Fibroblast of lung (primary cell): ENCODE data around the gene DPT. TPM values are rescaled to one million over a fixed set of nuclear protein-coding genes. Genes with fewer than 3 reads are reported as not detected.

Source experiments
- DNase-seq, 2 donors: peaks; one replicate each; pipeline versions ENCODE4 v3.0.0 to v3.0.0-alpha.2; 2010; ENCODE audit warnings: low read depth in 2 of 2
- H2AFZ ChIP-seq: 2 replicates; pipeline ENCODE4 v1.5.1; 2012; ENCODE audit warnings: low read length, control low read depth, inconsistent platforms
- H3K27ac ChIP-seq: 2 replicates; pipeline ENCODE4 v1.5.1; 2011; ENCODE audit warnings: low read length, control low read depth; ENCODE audit not compliant: insufficient read depth
- H3K27me3 ChIP-seq: 2 replicates; pipeline ENCODE4 v1.5.1; 2011; ENCODE audit warnings: mild to moderate bottlenecking, low read length; ENCODE audit not compliant: control insufficient read depth, insufficient read depth
- H3K36me3 ChIP-seq: 2 replicates; pipeline ENCODE4 v1.5.1; 2011; ENCODE audit warnings: low read length; ENCODE audit not compliant: control insufficient read depth, insufficient read depth
- H3K4me1 ChIP-seq: 2 replicates; pipeline ENCODE4 v1.5.1; 2011; ENCODE audit warnings: low read length; ENCODE audit not compliant: control insufficient read depth, insufficient read depth; ENCODE audit errors: extremely low read depth
- H3K4me2 ChIP-seq: 2 replicates; pipeline ENCODE4 v1.5.1; 2011; ENCODE audit warnings: low read length, control low read depth; ENCODE audit not compliant: insufficient read depth; ENCODE audit errors: extremely low read depth
- H3K4me3 ChIP-seq, 4 experiments: fragments of 200-600 bp in 1 of 4; sonication (generic) in 1 of 4; replicated peaks in 1 of 4; 2 replicates each; pipeline ENCODE4 v1.5.1; 2011 to 2016; ENCODE audit warnings: low read length in 4 of 4, low read depth in 3 of 4, mild to moderate bottlenecking in 3 of 4, control low read depth in 2 of 4, inconsistent platforms in 1 of 4, mixed read lengths in 1 of 4; ENCODE audit not compliant: insufficient read depth in 1 of 4; ENCODE audit errors: control extremely low read depth in 1 of 4
- H3K79me2 ChIP-seq: 2 replicates; pipeline ENCODE4 v1.5.1; 2012; ENCODE audit warnings: mild to moderate bottlenecking, low read length, inconsistent platforms; ENCODE audit not compliant: control insufficient read depth, insufficient read depth
- H3K9ac ChIP-seq: 2 replicates; pipeline ENCODE4 v1.5.1; 2011; ENCODE audit warnings: mild to moderate bottlenecking, low read length, control low read depth; ENCODE audit not compliant: insufficient read depth
- H3K9me3 ChIP-seq: 2 replicates; pipeline ENCODE4 v1.5.1; 2012; ENCODE audit warnings: low read depth, low read length; ENCODE audit not compliant: control insufficient read depth, insufficient read depth
- H4K20me1 ChIP-seq: 2 replicates; pipeline ENCODE4 v1.5.1; 2011; ENCODE audit warnings: low read length; ENCODE audit not compliant: control insufficient read depth, insufficient read depth; ENCODE audit errors: extremely low read depth
- EZH2 ChIP-seq: IDR thresholded peaks from 2 replicates; pipeline ENCODE4 v1.5.1; 2012; ENCODE audit warnings: low read length, control low read depth, mild to moderate bottlenecking; ENCODE audit errors: missing control alignments
- polyA plus RNA-seq, 2 donors: library from polyadenylated mRNA; depleted of rRNA in 1 of 2; stranded (reverse) in 1 of 2; unstranded in 1 of 2; fragments of >200 nt; gene quantifications; 2 replicates each; pipeline ENCODE4 v1.2.1, GENCODE V29; 2011 to 2012; ENCODE audit warnings: missing spikeins in 1 of 2
- total RNA-seq: library from RNA; depleted of rRNA; stranded (reverse); fragments of >200 nt; gene quantifications from 2 replicates; pipeline ENCODE4 v1.2.1, GENCODE V29; 2014
- TF ChIP-seq, protein P1 (sequence below), 2 donors: IDR thresholded peaks in 1 of 2; conservative IDR thresholded peaks in 1 of 2; 1 replicate in 1 of 2; 2 replicates in 1 of 2; pipeline ENCODE4 v1.5.1; 2011 to 2012; ENCODE audit warnings: low read length in 2 of 2, control low read depth in 1 of 2, inconsistent platforms in 1 of 2, low read depth in 1 of 2, mild to moderate bottlenecking in 1 of 2

The DPT gene
- total and polyA plus RNA-seq, 2 donors (not counting 1 experiment from before 2014, with no cell fraction given), result 2.4 to 4.1 TPM

- peak in 1 of 2 donors; percentile 89 for DNase-seq
- TF ChIP-seq EZH2, result no peak
- TF ChIP-seq, protein P1, sequence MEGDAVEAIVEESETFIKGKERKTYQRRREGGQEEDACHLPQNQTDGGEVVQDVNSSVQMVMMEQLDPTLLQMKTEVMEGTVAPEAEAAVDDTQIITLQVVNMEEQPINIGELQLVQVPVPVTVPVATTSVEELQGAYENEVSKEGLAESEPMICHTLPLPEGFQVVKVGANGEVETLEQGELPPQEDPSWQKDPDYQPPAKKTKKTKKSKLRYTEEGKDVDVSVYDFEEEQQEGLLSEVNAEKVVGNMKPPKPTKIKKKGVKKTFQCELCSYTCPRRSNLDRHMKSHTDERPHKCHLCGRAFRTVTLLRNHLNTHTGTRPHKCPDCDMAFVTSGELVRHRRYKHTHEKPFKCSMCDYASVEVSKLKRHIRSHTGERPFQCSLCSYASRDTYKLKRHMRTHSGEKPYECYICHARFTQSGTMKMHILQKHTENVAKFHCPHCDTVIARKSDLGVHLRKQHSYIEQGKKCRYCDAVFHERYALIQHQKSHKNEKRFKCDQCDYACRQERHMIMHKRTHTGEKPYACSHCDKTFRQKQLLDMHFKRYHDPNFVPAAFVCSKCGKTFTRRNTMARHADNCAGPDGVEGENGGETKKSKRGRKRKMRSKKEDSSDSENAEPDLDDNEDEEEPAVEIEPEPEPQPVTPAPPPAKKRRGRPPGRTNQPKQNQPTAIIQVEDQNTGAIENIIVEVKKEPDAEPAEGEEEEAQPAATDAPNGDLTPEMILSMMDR (conservative IDR thresholded peaks at IDR 0.05 in 1 of 2, IDR thresholded peaks at IDR 0.05 in 1 of 2; ENCODE audit: low read depth in 1 of 2, low read length in 2 of 2), result no peak
- no peaks in the 10 kb centered on the region for H4K20me1 ChIP-seq
- H3K27ac ChIP-seq, result no peak overlapping the region
- H3K4me2 ChIP-seq, result no peak overlapping the region
- H3K27me3 ChIP-seq, result no peaks in the 10 kb centered on the region
- H3K4me1 ChIP-seq, result no peaks in the 10 kb centered on the region
- H3K9ac ChIP-seq, result no peak overlapping the region
- H3K79me2 ChIP-seq, result no peaks in the 10 kb centered on the region
- no peak overlapping the region for H2AFZ ChIP-seq
- no peaks in the 10 kb centered on the region for H3K9me3 ChIP-seq
- H3K4me3 ChIP-seq, result no peak overlapping the region
- no peaks in the 10 kb centered on the region for H3K36me3 ChIP-seq
Measured at GRCh38 chr1:168653567-168653966, 75.4 kb downstream of the DPT start.

GRCh38 chr1:168645721-168646120 is 83.3 kb downstream of the DPT start:
- no peaks in the 10 kb centered on the region for H3K4me1 ChIP-seq
- H3K4me3 ChIP-seq, result no peak overlapping the region
- TF ChIP-seq, protein P1 (conservative IDR thresholded peaks at IDR 0.05 in 1 of 2, IDR thresholded peaks at IDR 0.05 in 1 of 2; ENCODE audit: low read depth in 1 of 2, low read length in 2 of 2), result no peak
- no peak for TF ChIP-seq EZH2
- no peaks in the 10 kb centered on the region for H4K20me1 ChIP-seq
- H3K36me3 ChIP-seq, result no peaks in the 10 kb centered on the region
- no peak overlapping the region for H2AFZ ChIP-seq
- H3K79me2 ChIP-seq, result no peaks in the 10 kb centered on the region
- H3K27ac ChIP-seq, result no peak overlapping the region
- no peak for DNase-seq
- no peak overlapping the region for H3K9ac ChIP-seq
- no peak overlapping the region for H3K4me2 ChIP-seq
- no peaks in the 10 kb centered on the region for H3K9me3 ChIP-seq
- H3K27me3 ChIP-seq, result no peaks in the 10 kb centered on the region

Other genes starting within 250 kb of the DPT start
- not detected in 2 replicates for gene XCL2, start 185.2 kb downstream of the DPT start, total RNA-seq
- gene XCL2, start 185.2 kb downstream of the DPT start, polyA plus RNA-seq, result not detected in 2 replicates
- not detected in 2 replicates for gene XCL1, start 152.6 kb downstream of the DPT start, total RNA-seq
- gene XCL1, start 152.6 kb downstream of the DPT start, polyA plus RNA-seq, result not detected in 2 replicates